Prostate gland (tissue), 2 donors: ENCODE results near the gene VPS33A. TPM values are rescaled to one million over a fixed set of nuclear protein-coding genes. Genes with fewer than 3 reads are reported as not detected.

Experiments
- DNase-seq: peaks from one replicate; pipeline ENCODE4 v3.0.0-alpha.2; 2019; ENCODE audit warnings: low spot score
- H3K27ac ChIP-seq, 2 donors: fragments of 200-600 bp; sonication (generic); 2 replicates each; pipeline ENCODE4 v1.5.1; 2017 to 2019
- H3K27me3 ChIP-seq: fragments of 200-600 bp; sonication (generic); replicated peaks from 2 replicates; pipeline ENCODE4 v1.5.1; 2019; ENCODE audit not compliant: insufficient read depth
- H3K36me3 ChIP-seq, 2 donors: fragments of 200-600 bp; sonication (generic); 1 replicate in 1 of 2; 2 replicates in 1 of 2; pipeline versions ENCODE4 v1.5.1 to v1.8.1; 2017 to 2019
- H3K4me1 ChIP-seq: fragments of 200-600 bp; sonication (generic); replicated peaks from 2 replicates; pipeline ENCODE4 v1.5.1; 2019
- H3K4me3 ChIP-seq, 2 donors: fragments of 200-600 bp; sonication (generic); 2 replicates each; pipeline ENCODE4 v1.5.1; 2017 to 2019
- H3K9me3 ChIP-seq: fragments of 200-600 bp; sonication (generic); 2 replicates; pipeline ENCODE4 v1.5.1; 2017
- CTCF ChIP-seq, 4 experiments: fragments of 200-600 bp in 2 of 4; fragments of 450-650 bp in 2 of 4; sonication (generic) in 2 of 4; IDR thresholded peaks; 1 replicate in 3 of 4; 2 replicates in 1 of 4; pipeline ENCODE4 v1.5.1; 2016 to 2019; ENCODE audit warnings: antibody characterized with exemption in 4 of 4, mild to moderate bottlenecking in 2 of 4, moderate library complexity in 2 of 4
- POLR2A ChIP-seq: fragments of 450-650 bp; IDR thresholded peaks from one replicate; pipeline ENCODE4 v1.6.1; 2016; ENCODE audit warnings: antibody characterized with exemption, mild to moderate bottlenecking
- POLR2AphosphoS5 ChIP-seq: sonication (generic); formaldehyde crosslinking; IDR thresholded peaks from one replicate; pipeline ENCODE4 v1.6.1; 2017; ENCODE audit warnings: antibody characterized with exemption
- WGBS: methylation state at CpG from one replicate; pipeline ENCODE4 v1.1.5; 2018; 5-methylcytosine and 5-hydroxymethylcytosine counted together
- intact Hi-C: fragments of 100-400 bp; cut with DNase I; formaldehyde crosslinking; loops from one replicate; pipeline ENCODE4 v1.14.2; 2022
- total RNA-seq, 2 donors: library from RNA; depleted of rRNA; stranded (reverse); fragments of >200 nt; gene quantifications; one replicate each; pipeline ENCODE4 v1.1.0, GENCODE V29; 2016

Gene VPS33A
- total RNA-seq, 2 donors from 2014 or later, result 11.3 to 23.9 TPM

GRCh38 chr12:122309564-122310121 is 43.3 kb upstream of the VPS33A start:
- H3K4me1 ChIP-seq, result no peaks in the 10 kb centered on the region
- 46% methylated on average over 8 of the region's 8 CpGs for WGBS
- peaks cover 0 to 2% of the 10 kb centered on the region in 2 donors for H3K36me3 ChIP-seq
- no peaks in the 10 kb centered on the region for H3K9me3 ChIP-seq
- H3K27ac ChIP-seq, result no peak overlapping the region
- no peak for DNase-seq
- no peaks in the 10 kb centered on the region for H3K27me3 ChIP-seq
- intact Hi-C loops, result no loop called here
- TF ChIP-seq CTCF (IDR thresholded peaks at IDR 0.05) (no peak), POLR2AphosphoS5 (no peak), POLR2A (no peak)
- no peak overlapping the region for H3K4me3 ChIP-seq

GRCh38 chr12:122308811-122309210 is 42.5 kb upstream of the VPS33A start:
- 92% methylated on average over 1 of the region's 1 CpG for WGBS
- Histone ChIP-seq H3K9me3 (no peaks in the 10 kb centered on the region), H3K4me1 (no peaks in the 10 kb centered on the region), H3K36me3 (peaks cover 0 to 3% of the 10 kb centered on the region in 2 donors), H3K27ac (no peak overlapping the region), H3K27me3 (no peaks in the 10 kb centered on the region), H3K4me3 (no peak overlapping the region)
- intact Hi-C loops, result no loop called here
- no peak for DNase-seq
- TF ChIP-seq CTCF (IDR thresholded peaks at IDR 0.05), result no peak
- TF ChIP-seq POLR2AphosphoS5, result no peak
- no peak for TF ChIP-seq POLR2A

GRCh38 chr12:122306407-122306806 is 40.1 kb upstream of the VPS33A start:
- Histone ChIP-seq H3K4me1 (no peaks in the 10 kb centered on the region), H3K27me3 (no peaks in the 10 kb centered on the region), H3K27ac (no peak overlapping the region), H3K36me3 (peaks cover 0 to 3% of the 10 kb centered on the region in 2 donors), H3K4me3 (no peak overlapping the region), H3K9me3 (no peaks in the 10 kb centered on the region)
- TF ChIP-seq POLR2AphosphoS5 (no peak), POLR2A (no peak)
- 81% methylated on average over 4 of the region's 4 CpGs for WGBS
- DNase-seq, result no peak
- intact Hi-C loops, result no loop called here

- TF ChIP-seq POLR2AphosphoS5 (no peak), POLR2A (no peak), CTCF (IDR thresholded peaks at IDR 0.05) (no peak)
- intact Hi-C loops, result no loop called here
- DNase-seq, result no peak
- Histone ChIP-seq H3K27ac (no peak overlapping the region), H3K4me1 (no peaks in the 10 kb centered on the region), H3K4me3 (no peak overlapping the region), H3K36me3 (peaks cover 0 to 3% of the 10 kb centered on the region in 2 donors), H3K9me3 (no peaks in the 10 kb centered on the region), H3K27me3 (no peaks in the 10 kb centered on the region)
- WGBS, result 30% methylated on average over 1 of the region's 1 CpG
Observed at GRCh38 chr12:122304924-122305323, 38.6 kb upstream of the VPS33A start.

GRCh38 chr12:122303068-122303467 is 36.8 kb upstream of the VPS33A start:
- no peak for TF ChIP-seq POLR2A
- no peak for TF ChIP-seq CTCF (IDR thresholded peaks at IDR 0.05)
- TF ChIP-seq POLR2AphosphoS5, result no peak
- Histone ChIP-seq H3K27ac (no peak overlapping the region), H3K4me1 (no peaks in the 10 kb centered on the region), H3K9me3 (no peaks in the 10 kb centered on the region), H3K36me3 (peaks cover 0 to 3% of the 10 kb centered on the region in 2 donors), H3K4me3 (no peak overlapping the region), H3K27me3 (no peaks in the 10 kb centered on the region)
- no peak for DNase-seq
- WGBS, result 59% methylated on average over 4 of the region's 4 CpGs
- intact Hi-C loops, result no loop called here
